ENCODE data around the gene TMEM140.
A peak's percentile ranks its signal among the peaks of the same experiment; 100 is the strongest.
"Not testable (repeated sequence)": the region's sequence is repeated elsewhere in the genome, so short reads cannot be mapped to it uniquely, and the experiment has no call there.

DNA sequence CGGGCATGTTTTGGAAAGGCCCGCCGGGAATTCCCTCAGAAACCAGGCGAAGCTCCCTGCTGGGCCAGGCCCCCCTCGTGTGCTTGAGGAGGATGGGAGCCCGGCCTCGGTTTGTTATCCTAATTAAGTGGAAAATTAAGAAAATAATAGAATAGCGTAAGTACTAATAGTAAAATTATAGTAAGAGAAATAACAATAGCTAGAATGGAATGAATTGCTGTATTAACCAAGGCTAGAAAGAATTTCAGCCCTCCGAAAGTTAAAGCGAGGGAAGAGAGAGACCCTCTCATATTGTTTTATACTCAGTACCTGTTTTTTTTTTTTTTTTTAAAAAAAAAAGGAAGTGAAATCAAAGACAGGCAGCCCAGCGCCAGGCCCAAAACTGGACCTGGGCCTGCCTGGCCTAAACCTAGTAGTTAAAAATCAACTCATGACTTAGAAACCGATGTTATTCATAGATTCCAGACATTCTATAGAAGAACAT is 23.2 kb downstream of the TMEM140 start:
- TF ChIP-seq POLR2A (IDR thresholded peaks at IDR 0.05; ENCODE audit: low read depth, low read length), result not testable (repeated sequence)
- 0 out of 2 replicates have a peak, but pooled peaks have one; percentile 3 for TF ChIP-seq POLR2AphosphoS5 (IDR thresholded peaks at IDR 0.05; ENCODE audit: low read depth, low read length)
